Measurements from ENCODE around the gene RXRB.

DNA sequence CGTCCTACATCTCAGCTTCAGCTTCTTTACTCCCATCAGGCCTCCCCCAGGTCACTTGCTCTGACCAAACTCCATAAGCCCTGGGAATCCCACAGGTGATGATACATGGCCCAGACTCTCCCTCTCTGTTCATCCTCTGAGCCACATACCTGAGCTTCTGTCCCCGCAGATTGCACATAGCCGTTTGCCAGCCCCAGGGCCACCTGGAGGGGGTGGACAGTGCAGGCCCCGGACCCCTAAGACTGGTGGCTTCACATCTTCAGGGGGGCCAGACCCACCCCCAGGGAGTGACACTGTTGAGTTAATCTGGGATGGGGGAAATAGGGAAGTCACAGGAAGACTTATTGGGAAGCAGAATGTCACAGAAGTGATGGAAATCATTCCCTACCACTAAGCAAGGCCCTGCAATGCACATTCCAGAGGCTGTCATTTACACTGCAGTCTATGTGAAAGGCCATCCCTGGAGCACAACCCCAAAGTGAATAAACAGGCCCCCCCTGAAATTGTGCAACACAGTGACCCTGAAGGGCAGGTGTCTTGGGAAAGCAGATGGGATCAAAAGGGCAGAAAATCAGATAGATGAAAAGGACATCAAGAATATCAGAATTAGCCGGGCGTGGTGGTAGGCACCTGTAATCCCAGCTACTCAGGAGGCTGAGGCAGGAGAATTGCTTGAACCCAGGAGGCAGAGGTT, 2.2 kb downstream of the RXRB start:
- no peak for TF ChIP-seq ZNF423 (tag by site-specific recombination; IDR thresholded peaks at IDR 0.05)
- TF ChIP-seq, protein P1, sequence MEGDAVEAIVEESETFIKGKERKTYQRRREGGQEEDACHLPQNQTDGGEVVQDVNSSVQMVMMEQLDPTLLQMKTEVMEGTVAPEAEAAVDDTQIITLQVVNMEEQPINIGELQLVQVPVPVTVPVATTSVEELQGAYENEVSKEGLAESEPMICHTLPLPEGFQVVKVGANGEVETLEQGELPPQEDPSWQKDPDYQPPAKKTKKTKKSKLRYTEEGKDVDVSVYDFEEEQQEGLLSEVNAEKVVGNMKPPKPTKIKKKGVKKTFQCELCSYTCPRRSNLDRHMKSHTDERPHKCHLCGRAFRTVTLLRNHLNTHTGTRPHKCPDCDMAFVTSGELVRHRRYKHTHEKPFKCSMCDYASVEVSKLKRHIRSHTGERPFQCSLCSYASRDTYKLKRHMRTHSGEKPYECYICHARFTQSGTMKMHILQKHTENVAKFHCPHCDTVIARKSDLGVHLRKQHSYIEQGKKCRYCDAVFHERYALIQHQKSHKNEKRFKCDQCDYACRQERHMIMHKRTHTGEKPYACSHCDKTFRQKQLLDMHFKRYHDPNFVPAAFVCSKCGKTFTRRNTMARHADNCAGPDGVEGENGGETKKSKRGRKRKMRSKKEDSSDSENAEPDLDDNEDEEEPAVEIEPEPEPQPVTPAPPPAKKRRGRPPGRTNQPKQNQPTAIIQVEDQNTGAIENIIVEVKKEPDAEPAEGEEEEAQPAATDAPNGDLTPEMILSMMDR (tag by site-specific recombination; IDR thresholded peaks at IDR 0.05): no peak
- TF ChIP-seq GLIS2 (tag by site-specific recombination; IDR thresholded peaks at IDR 0.05): no peak
- no peak for TF ChIP-seq SP2 (tag by site-specific recombination; IDR thresholded peaks at IDR 0.05)
- TF ChIP-seq TRIM28 (IDR thresholded peaks at IDR 0.05; ENCODE audit: borderline replicate concordance, low read length): no peak
